Immature natural killer cell (primary cell): ENCODE data around the gene BEAN1. TPM values are rescaled to one million over a fixed set of nuclear protein-coding genes. Genes with fewer than 3 reads are reported as not detected.
"Not testable (repeated sequence)": the region's sequence is repeated elsewhere in the genome, so short reads cannot be mapped to it uniquely, and the experiment has no call there.

Experiments
- DNase-seq, 3 donors: peaks; one replicate each; pipeline ENCODE4 v3.0.0; 2022; ENCODE audit warnings: mixed read lengths in 1 of 3
- H3K27ac Mint-ChIP-seq, 6 donors: one replicate each; pipeline ENCODE4 v1.8.0; 2020; ENCODE audit warnings: mixed read lengths in 6 of 6, mild to moderate bottlenecking in 5 of 6, inconsistent platforms in 4 of 6, moderate library complexity in 3 of 6
- H3K27me3 Mint-ChIP-seq, 3 donors: one replicate each; pipeline ENCODE4 v1.8.0; 2020 to 2021; ENCODE audit warnings: low read depth in 3 of 3, mild to moderate bottlenecking in 3 of 3, mixed read lengths in 3 of 3, moderate library complexity in 3 of 3, inconsistent platforms in 1 of 3
- H3K36me3 Mint-ChIP-seq, 3 donors: one replicate each; pipeline ENCODE4 v1.8.0; 2020; ENCODE audit warnings: mixed read lengths in 3 of 3, inconsistent platforms in 2 of 3, mild to moderate bottlenecking in 2 of 3
- H3K4me1 Mint-ChIP-seq, 2 donors: one replicate each; pipeline ENCODE4 v1.8.0; 2020; ENCODE audit warnings: inconsistent platforms in 2 of 2, mild to moderate bottlenecking in 2 of 2, mixed read lengths in 2 of 2, moderate library complexity in 1 of 2
- H3K4me3 Mint-ChIP-seq, 5 donors: one replicate each; pipeline ENCODE4 v1.8.0; 2020; ENCODE audit warnings: mild to moderate bottlenecking in 5 of 5, mixed read lengths in 5 of 5, inconsistent platforms in 3 of 5, moderate library complexity in 3 of 5
- H3K9me3 Mint-ChIP-seq, 6 donors: one replicate each; pipeline ENCODE4 v1.8.0; 2020; ENCODE audit warnings: mild to moderate bottlenecking in 6 of 6, mixed read lengths in 6 of 6, inconsistent platforms in 4 of 6, moderate library complexity in 3 of 6
- polyA plus RNA-seq, 3 donors: library from polyadenylated mRNA; unstranded; fragments of 300-500 nt; fragmentation: Illumina TruSeq; gene quantifications; one replicate each; pipeline ENCODE4 v1.2.3, GENCODE V29; 2021

Gene BEAN1
- polyA plus RNA-seq, 3 donors from 2014 or later, result 0.32 TPM; not detected in 2

GRCh38 chr16:66487580-66488275 is 60.6 kb downstream of the BEAN1 start:
- H3K27ac Mint-ChIP-seq, result peak overlapping the region in 1 of 6 donors; percentile 49
- peaks cover 9 to 11% of the 10 kb centered on the region in 2 donors for H3K4me1 Mint-ChIP-seq
- H3K36me3 Mint-ChIP-seq, result peaks cover 0 to 5% (median 0%) of the 10 kb centered on the region in 3 donors
- no peak overlapping the region for H3K4me3 Mint-ChIP-seq
- DNase-seq, result no peak
- H3K9me3 Mint-ChIP-seq, result no peaks in the 10 kb centered on the region
- peaks cover 0 to 1% (median 0%) of the 10 kb centered on the region in 3 donors for H3K27me3 Mint-ChIP-seq

- Mint-ChIP-seq H3K4me1 (peaks cover 7 to 9% of the 10 kb centered on the region in 2 donors), H3K9me3 (no peaks in the 10 kb centered on the region), H3K36me3 (peaks cover 0 to 5% (median 0%) of the 10 kb centered on the region in 3 donors)
Observed at GRCh38 chr16:66488505-66488904, 61.4 kb downstream of the BEAN1 start.

GRCh38 chr16:66489385-66489784 is 62.3 kb downstream of the BEAN1 start:
- Mint-ChIP-seq H3K9me3 (no peaks in the 10 kb centered on the region), H3K4me1 (peaks cover under 1 to 2% of the 10 kb centered on the region in 2 donors), H3K27me3 (no peaks in the 10 kb centered on the region), H3K4me3 (no peak overlapping the region), H3K27ac (peak overlapping the region in 1 of 6 donors; percentile 5), H3K36me3 (peaks cover 0 to 5% (median 0%) of the 10 kb centered on the region in 3 donors)
- no peak for DNase-seq

More at GRCh38 chr16:66488505-66488904, 61.4 kb downstream of the BEAN1 start:
- no peak for DNase-seq
- Mint-ChIP-seq H3K27ac (no peak overlapping the region), H3K4me3 (no peak overlapping the region), H3K27me3 (peaks cover 0 to under 1% (median 0%) of the 10 kb centered on the region in 3 donors)

GRCh38 chr16:66489818-66490217 is 62.7 kb downstream of the BEAN1 start:
- H3K9me3 Mint-ChIP-seq, result no peaks in the 10 kb centered on the region
- DNase-seq, result no peak
- H3K36me3 Mint-ChIP-seq, result peaks cover 0 to 5% (median 0%) of the 10 kb centered on the region in 3 donors
- H3K27me3 Mint-ChIP-seq, result no peaks in the 10 kb centered on the region
- H3K4me1 Mint-ChIP-seq, result peaks cover 0 to 2% of the 10 kb centered on the region in 2 donors
- H3K4me3 Mint-ChIP-seq, result no peak overlapping the region
- H3K27ac Mint-ChIP-seq, result no peak overlapping the region

- Mint-ChIP-seq H3K4me1 (no peaks in the 10 kb centered on the region), H3K4me3 (no peak overlapping the region), H3K27ac (peak overlapping the region in 3 of 6 donors; percentile 30 to 65 (median 44)), H3K9me3 (no peaks in the 10 kb centered on the region), H3K36me3 (peaks cover 0 to 5% (median 0%) of the 10 kb centered on the region in 3 donors), H3K27me3 (no peaks in the 10 kb centered on the region)
- no peak for DNase-seq
Observed at GRCh38 chr16:66490774-66491715, 64.0 kb downstream of the BEAN1 start.

- no peak for DNase-seq
- H3K36me3 Mint-ChIP-seq, result peaks cover 0 to 5% (median 0%) of the 10 kb centered on the region in 3 donors
- peak overlapping the region in 2 of 6 donors; percentile 45 to 65 for H3K27ac Mint-ChIP-seq
- H3K9me3 Mint-ChIP-seq, result no peaks in the 10 kb centered on the region
- no peaks in the 10 kb centered on the region for H3K4me1 Mint-ChIP-seq
- no peaks in the 10 kb centered on the region for H3K27me3 Mint-ChIP-seq
- H3K4me3 Mint-ChIP-seq, result no peak overlapping the region
Observed at GRCh38 chr16:66491716-66492064, 64.6 kb downstream of the BEAN1 start.

- Mint-ChIP-seq H3K27ac (no peak overlapping the region), H3K36me3 (peaks cover 0 to 12% (median 3%) of the 10 kb centered on the region in 3 donors), H3K4me3 (no peak overlapping the region), H3K4me1 (no peaks in the 10 kb centered on the region), H3K9me3 (peaks cover 0 to 1% (median 0%) of the 10 kb centered on the region in 6 donors), H3K27me3 (peaks cover 0 to 2% (median 0%) of the 10 kb centered on the region in 3 donors)
- no peak for DNase-seq
Observed at GRCh38 chr16:66493490-66494401, 66.7 kb downstream of the BEAN1 start.

- no peak overlapping the region for H3K27ac Mint-ChIP-seq
- no peak for DNase-seq
- no peaks in the 10 kb centered on the region for H3K4me1 Mint-ChIP-seq
- H3K4me3 Mint-ChIP-seq, result no peak overlapping the region
- peaks cover 0 to 1% (median 0%) of the 10 kb centered on the region in 6 donors for H3K9me3 Mint-ChIP-seq
- H3K27me3 Mint-ChIP-seq, result peaks cover 0 to 2% (median 0%) of the 10 kb centered on the region in 3 donors
- H3K36me3 Mint-ChIP-seq, result peaks cover 0 to 8% (median 3%) of the 10 kb centered on the region in 3 donors
Observed at GRCh38 chr16:66494916-66495315, 67.8 kb downstream of the BEAN1 start.

DNA sequence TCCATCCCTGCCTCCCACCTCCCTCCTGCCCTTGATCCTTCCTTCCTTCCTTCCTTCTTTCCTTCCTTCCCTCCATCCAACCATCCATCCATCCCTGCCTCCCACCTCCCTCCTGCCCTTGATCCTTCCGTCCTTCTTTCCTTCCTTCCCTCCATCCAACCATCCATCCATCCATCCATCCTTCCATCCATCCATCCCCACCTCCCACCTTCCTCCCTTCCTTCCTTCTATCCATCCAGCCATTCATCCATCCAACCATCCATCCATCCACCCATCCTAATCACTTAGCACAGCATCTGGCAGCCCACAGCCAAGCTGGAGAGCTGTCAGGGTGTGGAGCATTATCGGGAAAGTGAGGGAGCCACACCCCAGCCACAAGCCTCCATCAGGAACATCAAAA is 68.3 kb downstream of the BEAN1 start:
- Mint-ChIP-seq H3K9me3 (peaks cover 0 to 1% (median 0%) of the 10 kb centered on the region in 6 donors), H3K4me3 (no peak overlapping the region), H3K36me3 (peaks cover 0 to 8% (median 3%) of the 10 kb centered on the region in 3 donors), H3K4me1 (no peaks in the 10 kb centered on the region), H3K27me3 (peaks cover 0 to 2% (median 0%) of the 10 kb centered on the region in 3 donors), H3K27ac (peak overlapping the region in 1 of 6 donors; percentile 56)
- DNase-seq, result no peak

DNA sequence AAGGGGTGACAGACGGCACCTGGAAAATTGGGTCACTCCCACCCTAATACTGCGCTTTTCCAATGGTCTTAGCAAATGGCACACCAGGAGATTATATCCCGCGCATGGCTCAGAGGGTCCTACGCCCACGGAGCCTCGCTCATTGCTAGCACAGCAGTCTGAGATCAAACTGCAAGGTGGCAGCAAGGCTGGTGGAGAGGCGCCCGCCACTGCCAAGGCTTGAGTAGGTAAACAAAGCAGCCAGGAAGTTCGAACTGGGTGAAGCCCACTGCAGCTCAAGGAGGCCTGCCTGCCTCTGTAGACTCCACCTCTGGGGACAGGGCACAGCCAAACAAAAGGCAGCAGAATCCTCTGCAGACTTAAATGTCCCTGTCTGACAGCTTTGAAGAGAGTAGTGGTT is 69.1 kb downstream of the BEAN1 start:
- not testable (repeated sequence) for H3K27me3 Mint-ChIP-seq, H3K4me1 Mint-ChIP-seq, DNase-seq, H3K4me3 Mint-ChIP-seq, H3K27ac Mint-ChIP-seq, H3K9me3 Mint-ChIP-seq, H3K36me3 Mint-ChIP-seq

GRCh38 chr16:66497921-66498320 is 70.8 kb downstream of the BEAN1 start:
- not testable (repeated sequence) for H3K36me3 Mint-ChIP-seq, H3K4me3 Mint-ChIP-seq, H3K9me3 Mint-ChIP-seq, H3K27ac Mint-ChIP-seq, H3K27me3 Mint-ChIP-seq, H3K4me1 Mint-ChIP-seq, DNase-seq

DNA sequence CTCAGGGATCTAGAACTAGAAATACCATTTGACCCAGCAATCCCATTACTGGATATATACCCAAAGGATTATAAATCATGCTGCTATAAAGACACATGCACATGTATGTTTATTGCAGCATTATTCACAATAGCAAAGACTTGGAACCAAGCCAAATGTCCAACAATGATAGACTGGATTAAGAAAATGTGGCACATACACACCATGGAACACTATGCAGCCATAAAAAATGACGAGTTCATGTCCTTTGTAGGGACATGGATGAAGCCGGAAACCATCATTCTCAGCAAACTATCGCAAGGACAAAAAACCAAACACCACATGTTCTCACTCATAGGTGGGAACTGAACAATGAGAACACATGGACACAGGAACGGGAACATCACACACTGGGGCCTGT is 74.5 kb downstream of the BEAN1 start:
- not testable (repeated sequence) for H3K4me3 Mint-ChIP-seq

More for the DNA sequence above, 74.5 kb downstream of the BEAN1 start:
- not testable (repeated sequence) for H3K9me3 Mint-ChIP-seq, H3K27ac Mint-ChIP-seq, DNase-seq, H3K36me3 Mint-ChIP-seq, H3K27me3 Mint-ChIP-seq, H3K4me1 Mint-ChIP-seq
